Neural cell (in vitro differentiated cells): ENCODE results near the gene SLAMF6.

ENCODE experiments used
- EP300 ChIP-seq: fragments of 450-650 bp; conservative IDR thresholded peaks from 2 replicates; pipeline ENCODE4 v1.6.1; 2014; ENCODE audit warnings: antibody characterized with exemption, mild to moderate bottlenecking, moderate library complexity; ENCODE audit not compliant: poor library complexity, severe bottlenecking
- EZH2 ChIP-seq: fragments of 200-600, 300-800 bp; shearing (Covaris generic), sonication (generic); IDR thresholded peaks from 2 replicates; pipeline ENCODE4 v1.6.1; 2014; ENCODE audit warnings: antibody characterized with exemption, low read length, borderline replicate concordance, mild to moderate bottlenecking; ENCODE audit not compliant: insufficient read depth, poor library complexity, severe bottlenecking
- TAF1 ChIP-seq: IDR thresholded peaks from 2 replicates; pipeline ENCODE4 v1.6.1; 2012; ENCODE audit warnings: low read depth
- TF ChIP-seq, protein P1 (sequence below): fragments of 450-650 bp; IDR thresholded peaks from 2 replicates; pipeline ENCODE4 v1.5.1; 2014; ENCODE audit warnings: antibody characterized with exemption, mild to moderate bottlenecking, moderate library complexity; ENCODE audit not compliant: poor library complexity, severe bottlenecking

DNA sequence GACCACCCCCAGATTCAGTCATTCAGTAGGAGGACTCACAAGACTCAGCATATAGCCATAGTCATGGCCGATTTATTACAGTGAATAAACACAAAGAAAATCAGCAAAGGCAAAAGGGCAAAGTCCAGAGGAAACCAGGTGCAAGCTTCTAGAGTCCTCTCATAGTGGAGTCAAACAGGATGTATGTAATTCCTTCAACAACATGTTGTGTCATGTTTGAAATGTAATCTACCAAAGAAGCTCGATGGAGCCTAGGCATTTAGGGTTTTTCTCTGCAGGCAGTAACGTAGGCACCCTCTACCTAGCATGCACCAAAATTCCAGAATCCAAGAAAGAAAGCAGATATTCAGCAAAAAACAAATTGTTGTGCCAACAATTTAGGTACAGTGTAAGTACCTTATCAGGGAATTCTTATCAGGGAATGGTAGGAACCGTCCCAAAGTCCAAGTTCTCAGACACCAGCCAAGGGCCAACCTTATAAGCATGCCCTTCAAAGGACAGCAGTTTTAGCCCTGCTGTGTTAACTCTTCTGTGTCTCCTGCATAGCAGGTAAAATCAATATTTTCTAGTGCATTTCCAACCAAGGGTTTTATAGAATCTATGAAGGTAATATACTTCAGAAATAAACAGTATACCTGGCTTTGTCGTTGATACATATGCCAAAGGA, 16.1 kb upstream of the SLAMF6 start:
- TF ChIP-seq, protein P1, sequence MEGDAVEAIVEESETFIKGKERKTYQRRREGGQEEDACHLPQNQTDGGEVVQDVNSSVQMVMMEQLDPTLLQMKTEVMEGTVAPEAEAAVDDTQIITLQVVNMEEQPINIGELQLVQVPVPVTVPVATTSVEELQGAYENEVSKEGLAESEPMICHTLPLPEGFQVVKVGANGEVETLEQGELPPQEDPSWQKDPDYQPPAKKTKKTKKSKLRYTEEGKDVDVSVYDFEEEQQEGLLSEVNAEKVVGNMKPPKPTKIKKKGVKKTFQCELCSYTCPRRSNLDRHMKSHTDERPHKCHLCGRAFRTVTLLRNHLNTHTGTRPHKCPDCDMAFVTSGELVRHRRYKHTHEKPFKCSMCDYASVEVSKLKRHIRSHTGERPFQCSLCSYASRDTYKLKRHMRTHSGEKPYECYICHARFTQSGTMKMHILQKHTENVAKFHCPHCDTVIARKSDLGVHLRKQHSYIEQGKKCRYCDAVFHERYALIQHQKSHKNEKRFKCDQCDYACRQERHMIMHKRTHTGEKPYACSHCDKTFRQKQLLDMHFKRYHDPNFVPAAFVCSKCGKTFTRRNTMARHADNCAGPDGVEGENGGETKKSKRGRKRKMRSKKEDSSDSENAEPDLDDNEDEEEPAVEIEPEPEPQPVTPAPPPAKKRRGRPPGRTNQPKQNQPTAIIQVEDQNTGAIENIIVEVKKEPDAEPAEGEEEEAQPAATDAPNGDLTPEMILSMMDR, result no peak
- TF ChIP-seq EP300 (no peak), TAF1 (no peak), EZH2 (no peak)
